Forelimb muscle (tissue), 1 donor: ENCODE results near the gene GFER. TPM values are rescaled to one million over a fixed set of nuclear protein-coding genes. Genes with fewer than 3 reads are reported as not detected.
A peak's percentile ranks its signal among the peaks of the same experiment; 100 is the strongest.
"Not testable (repeated sequence)": the region's sequence is repeated elsewhere in the genome, so short reads cannot be mapped to it uniquely, and the experiment has no call there.

ENCODE experiments used
- DNase-seq: peaks from one replicate; pipeline ENCODE4 v3.0.0-alpha.2; 2013; ENCODE audit warnings: low read depth
- polyA plus RNA-seq: library from polyadenylated mRNA; unstranded; fragments of 120-200 nt; gene quantifications from one replicate; pipeline ENCODE4 v1.2.1, GENCODE V29; 2013; ENCODE audit not compliant: insufficient read length

The GFER gene
- polyA plus RNA-seq, 1 donor, result 16.2 TPM

GRCh38 chr16:1957434-1958142 is 26.4 kb upstream of the GFER start:
- DNase-seq, result not testable (repeated sequence)

GRCh38 chr16:1958143-1958491 is 25.9 kb upstream of the GFER start:
- DNase-seq, result not testable (repeated sequence)

GRCh38 chr16:1958715-1959268 is 25.2 kb upstream of the GFER start:
- DNase-seq, result no peak

GRCh38 chr16:1959269-1960039 is 24.5 kb upstream of the GFER start, which contains the start of gene NDUFB10:
NDUFB10 (plus strand) TSS chr16:1959538; CDS start chr16:1959625, 87 bp downstream.
- DNase-seq, result peak; percentile 84

- no peak for DNase-seq
These were observed 23.0 kb upstream of the GFER start for GRCh38 chr16:1960665-1961630.

- DNase-seq, result no peak
These were observed 22.3 kb upstream of the GFER start for GRCh38 chr16:1961651-1962067.

GRCh38 chr16:1962161-1963153 is 21.5 kb upstream of the GFER start:
- not testable (repeated sequence) for DNase-seq

GRCh38 chr16:1963806-1964505 is 20.0 kb upstream of the GFER start:
- DNase-seq, result no peak

- peak; percentile 96 for DNase-seq
These were observed 19.2 kb upstream of the GFER start, which contains the start of gene RPS2 for GRCh38 chr16:1964506-1965395. RPS2 (minus strand) TSS chr16:1964826; CDS start chr16:1964625, 201 bp downstream.

- no peak for DNase-seq
These were observed 18.5 kb upstream of the GFER start for GRCh38 chr16:1965396-1966001.

- no peak for DNase-seq
These were observed 17.5 kb upstream of the GFER start, which contains the start of gene RNF151 for GRCh38 chr16:1966460-1966859. RNF151 (plus strand) TSS chr16:1966856; CDS start chr16:1966882, 26 bp downstream.

- no peak for DNase-seq
These were observed 15.6 kb upstream of the GFER start for GRCh38 chr16:1968146-1968953.

- DNase-seq, result peak; percentile 74
These were observed 12.1 kb upstream of the GFER start, which contains the start of gene TBL3 for GRCh38 chr16:1971796-1972489. TBL3 (plus strand) TSS chr16:1972053; CDS start chr16:1972165, 112 bp downstream.

- DNase-seq, result no peak
These were observed 11.5 kb upstream of the GFER start for GRCh38 chr16:1972490-1972877.

- DNase-seq, result no peak
These were observed 10.4 kb upstream of the GFER start for GRCh38 chr16:1973461-1974156.
